ENCODE results near the gene BSDC1. TPM values are rescaled to one million over a fixed set of nuclear protein-coding genes. Genes with fewer than 3 reads are reported as not detected.

BSDC1 gene
- total RNA-seq, 4 donors from 2014 or later, result 96.0 to 140 (median 120) TPM

DNA sequence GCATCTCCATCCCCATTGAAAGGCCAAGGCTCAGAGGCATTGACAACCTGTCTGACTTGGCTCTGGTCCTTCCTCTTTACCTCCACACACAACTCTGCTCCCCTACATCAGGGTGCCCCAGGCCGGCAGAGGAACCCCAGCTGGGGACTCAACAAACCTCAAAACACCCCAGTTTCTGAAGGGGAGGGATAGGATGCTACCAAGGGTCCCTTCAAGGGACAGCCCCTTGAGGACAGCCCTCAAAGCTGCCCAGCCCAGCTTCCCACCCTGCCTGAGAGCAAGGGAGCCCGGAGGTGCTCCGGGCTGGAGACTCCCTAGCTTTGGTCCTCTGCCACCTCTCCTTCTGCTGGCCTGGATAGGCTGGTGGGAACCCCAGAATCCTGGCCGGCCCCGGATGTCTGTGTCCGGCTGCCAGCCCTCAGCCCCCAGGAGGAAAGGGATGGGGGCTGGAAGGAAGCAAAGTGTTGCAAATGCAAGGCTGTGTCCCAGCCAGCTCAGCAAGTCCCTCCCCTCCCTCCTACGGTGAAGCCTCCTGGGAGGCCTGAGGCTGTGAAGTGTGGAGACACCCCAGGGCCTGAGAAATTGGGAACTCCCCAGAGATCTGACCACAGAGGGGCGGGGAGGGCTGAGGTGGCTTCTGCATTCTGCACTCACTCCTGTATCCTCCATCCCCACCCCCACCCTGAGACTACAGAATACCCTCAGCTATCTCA, 57.1 kb downstream of the BSDC1 start:
- TF ChIP-seq POLR2AphosphoS5 (IDR thresholded peaks at IDR 0.05) (no peak), EP300 (IDR thresholded peaks at IDR 0.05) (no peak), POLR2A (IDR thresholded peaks at IDR 0.05) (no peak)
- peaks cover 75% of the 10 kb centered on the region for H3K4me1 ChIP-seq
- H3K27me3 ChIP-seq, result no peaks in the 10 kb centered on the region
- no peak overlapping the region for H3K27ac ChIP-seq
- no peak overlapping the region for H3K4me3 ChIP-seq
- H3K9me3 ChIP-seq, result no peaks in the 10 kb centered on the region
- H3K36me3 ChIP-seq, result peaks cover 9% of the 10 kb centered on the region
- no peak for DNase-seq (ENCODE audit: low spot score in 2 of 2)
- 39% methylated on average over 3 of the region's 8 CpGs for WGBS

DNA sequence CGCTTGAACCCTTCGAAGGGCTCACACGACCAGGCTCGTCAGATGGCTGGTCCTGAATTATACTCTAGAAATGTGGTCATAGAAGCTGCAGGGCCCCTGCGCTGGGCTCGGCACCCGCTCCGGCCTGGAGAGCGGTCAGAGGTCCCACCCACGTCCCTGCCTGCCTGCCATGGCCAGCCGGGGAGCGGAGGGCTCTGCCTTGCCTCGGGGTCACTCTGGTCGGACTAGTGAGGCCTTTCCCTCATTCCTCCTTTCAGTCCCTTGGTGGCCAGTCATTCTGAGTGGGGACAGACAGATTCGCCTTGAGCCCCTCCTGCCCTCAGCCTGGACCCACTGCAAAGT, 57.7 kb downstream of the BSDC1 start:
- Histone ChIP-seq H3K4me1 (peaks cover 75% of the 10 kb centered on the region), H3K4me3 (peak overlapping the region; percentile 86), H3K27me3 (no peaks in the 10 kb centered on the region), H3K9me3 (no peaks in the 10 kb centered on the region), H3K36me3 (peaks cover 13% of the 10 kb centered on the region), H3K27ac (no peak overlapping the region)
- TF ChIP-seq, protein P1, sequence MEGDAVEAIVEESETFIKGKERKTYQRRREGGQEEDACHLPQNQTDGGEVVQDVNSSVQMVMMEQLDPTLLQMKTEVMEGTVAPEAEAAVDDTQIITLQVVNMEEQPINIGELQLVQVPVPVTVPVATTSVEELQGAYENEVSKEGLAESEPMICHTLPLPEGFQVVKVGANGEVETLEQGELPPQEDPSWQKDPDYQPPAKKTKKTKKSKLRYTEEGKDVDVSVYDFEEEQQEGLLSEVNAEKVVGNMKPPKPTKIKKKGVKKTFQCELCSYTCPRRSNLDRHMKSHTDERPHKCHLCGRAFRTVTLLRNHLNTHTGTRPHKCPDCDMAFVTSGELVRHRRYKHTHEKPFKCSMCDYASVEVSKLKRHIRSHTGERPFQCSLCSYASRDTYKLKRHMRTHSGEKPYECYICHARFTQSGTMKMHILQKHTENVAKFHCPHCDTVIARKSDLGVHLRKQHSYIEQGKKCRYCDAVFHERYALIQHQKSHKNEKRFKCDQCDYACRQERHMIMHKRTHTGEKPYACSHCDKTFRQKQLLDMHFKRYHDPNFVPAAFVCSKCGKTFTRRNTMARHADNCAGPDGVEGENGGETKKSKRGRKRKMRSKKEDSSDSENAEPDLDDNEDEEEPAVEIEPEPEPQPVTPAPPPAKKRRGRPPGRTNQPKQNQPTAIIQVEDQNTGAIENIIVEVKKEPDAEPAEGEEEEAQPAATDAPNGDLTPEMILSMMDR (IDR thresholded peaks at IDR 0.05), result no peak
- TF ChIP-seq POLR2A (IDR thresholded peaks at IDR 0.05) (no peak), POLR2AphosphoS5 (IDR thresholded peaks at IDR 0.05) (no peak), EP300 (IDR thresholded peaks at IDR 0.05) (no peak)
- WGBS, result 55% methylated on average over 13 of the region's 15 CpGs
- no peak for DNase-seq (ENCODE audit: low spot score in 2 of 2)

DNA sequence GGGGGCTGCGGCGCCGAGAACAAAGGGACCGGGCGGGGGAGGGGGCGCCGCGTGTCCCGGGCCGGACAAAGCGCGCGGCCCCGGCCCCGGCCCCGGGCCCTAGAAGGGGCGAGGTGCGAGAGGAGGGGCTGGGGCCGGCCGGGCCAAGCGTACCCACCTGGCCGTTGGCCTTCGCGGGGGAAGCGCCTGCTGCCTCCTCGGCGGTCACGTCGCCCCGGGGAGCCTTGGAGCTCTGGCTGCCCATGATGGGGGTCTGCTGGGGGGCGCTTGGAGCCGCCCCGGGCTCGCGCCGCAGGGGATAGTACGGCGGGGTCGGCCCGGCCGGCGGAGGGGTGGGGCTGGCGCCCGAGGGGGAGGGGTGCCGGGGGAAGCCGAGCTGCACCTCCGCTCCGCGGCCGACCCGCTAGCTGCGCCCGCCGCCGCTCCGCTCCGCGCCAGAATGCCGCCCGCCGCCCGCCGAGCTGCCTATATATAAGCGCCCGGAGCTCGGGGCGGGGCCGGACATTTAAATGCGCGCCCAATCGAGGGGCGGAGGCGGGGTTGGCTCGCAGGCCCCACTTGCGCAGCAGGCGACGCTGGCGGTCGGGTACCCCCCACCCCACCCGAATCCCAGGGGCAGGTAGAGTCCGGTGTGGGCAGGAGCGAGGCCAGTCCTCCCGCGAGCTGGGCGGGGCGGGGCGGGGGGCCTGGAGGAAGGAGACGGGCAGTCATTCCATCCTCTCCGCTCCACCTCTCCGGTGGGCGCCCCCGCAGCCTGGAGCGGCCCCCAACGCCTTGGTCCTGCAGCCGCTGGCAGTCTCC, 58.3 kb downstream of the BSDC1 start, which contains the start of gene MARCKSL1:
MARCKSL1 (minus strand) TSS at position 444 of the 801 bp plus-strand sequence; CDS start at position 244, 200 bp downstream.
- 3% methylated on average over 12 of the region's 95 CpGs for WGBS
- TF ChIP-seq POLR2AphosphoS5 (IDR thresholded peaks at IDR 0.05), result peak in 1 of 3 donors; percentile 22
- TF ChIP-seq, protein P1 (IDR thresholded peaks at IDR 0.05), result no peak
- TF ChIP-seq EP300 (IDR thresholded peaks at IDR 0.05), result no peak
- peak; percentile 32 to 79 for TF ChIP-seq POLR2A (IDR thresholded peaks at IDR 0.05)
- DNase-seq (ENCODE audit: low spot score in 2 of 2), result peak; percentile 81 to 93
- Histone ChIP-seq H3K27ac (peak within 1 kb of the TSS; percentile 81), H3K27me3 (no peaks in the 10 kb centered on the region), H3K4me3 (peak within 1 kb of the TSS; percentile 86), H3K36me3 (peaks cover 19% of the 10 kb centered on the region), H3K9me3 (no peaks in the 10 kb centered on the region), H3K4me1 (peaks cover 76% of the 10 kb centered on the region)

DNA sequence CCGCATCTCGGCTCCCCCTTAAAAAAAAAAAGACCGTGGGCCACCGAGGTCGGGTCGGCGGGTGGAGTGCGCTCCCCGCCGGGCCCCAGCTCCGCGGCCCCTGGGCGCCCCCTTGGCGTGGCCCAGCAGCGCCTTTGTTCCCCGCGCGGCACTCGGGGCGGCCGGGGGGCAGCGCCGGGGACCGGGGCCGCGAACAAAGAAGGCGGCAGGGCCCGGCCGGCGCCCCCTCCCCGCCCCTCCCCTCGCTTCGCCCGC, 58.8 kb downstream of the BSDC1 start:
- no peaks in the 10 kb centered on the region for H3K9me3 ChIP-seq
- H3K4me3 ChIP-seq, result peak overlapping the region; percentile 86
- H3K27ac ChIP-seq, result peak overlapping the region; percentile 81
- 2% methylated on average over 17 of the region's 34 CpGs for WGBS
- TF ChIP-seq POLR2AphosphoS5 (IDR thresholded peaks at IDR 0.05), result no peak
- TF ChIP-seq EP300 (IDR thresholded peaks at IDR 0.05), result no peak
- no peak for TF ChIP-seq POLR2A (IDR thresholded peaks at IDR 0.05)
- TF ChIP-seq, protein P1 (IDR thresholded peaks at IDR 0.05), result no peak
- no peaks in the 10 kb centered on the region for H3K27me3 ChIP-seq
- peaks cover 24% of the 10 kb centered on the region for H3K36me3 ChIP-seq
- no peak for DNase-seq (ENCODE audit: low spot score in 2 of 2)
- peaks cover 76% of the 10 kb centered on the region for H3K4me1 ChIP-seq

DNA sequence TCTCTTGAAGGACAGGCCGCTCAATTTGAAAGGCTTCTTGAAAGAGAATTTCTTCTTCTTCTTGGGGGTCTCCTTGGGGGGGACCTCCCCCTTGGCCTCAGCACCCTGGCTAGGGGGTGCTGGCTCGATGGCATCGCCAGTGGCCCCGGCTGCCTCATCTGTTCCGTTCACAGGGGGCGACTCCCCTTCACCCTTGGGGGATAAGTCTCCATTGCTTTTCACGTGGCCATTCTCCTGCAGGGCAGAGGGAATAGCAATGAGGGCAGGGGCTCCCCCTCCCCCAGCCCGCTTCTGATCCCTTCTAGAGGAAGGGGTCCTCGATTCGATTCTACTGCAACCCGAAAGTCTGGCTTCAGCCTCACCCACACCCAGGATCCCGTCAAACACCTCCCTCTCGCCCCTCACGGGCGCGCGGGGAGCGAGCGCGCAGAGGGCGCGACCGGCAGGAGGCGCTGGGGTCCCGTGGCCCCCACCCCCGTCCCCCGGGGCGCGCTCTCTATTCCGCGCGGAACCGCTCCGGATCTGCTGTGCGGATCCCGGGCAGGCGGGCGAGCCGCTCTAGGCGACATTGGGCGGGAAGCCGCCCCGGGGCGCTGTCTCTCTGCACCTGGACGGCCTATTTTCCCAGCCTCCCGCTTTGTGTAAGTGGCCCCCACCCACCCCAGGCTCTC, 59.2 kb downstream of the BSDC1 start:
- no peak for DNase-seq (ENCODE audit: low spot score in 2 of 2)
- Histone ChIP-seq H3K27ac (peak overlapping the region; percentile 81), H3K4me1 (peaks cover 76% of the 10 kb centered on the region), H3K9me3 (no peaks in the 10 kb centered on the region), H3K27me3 (no peaks in the 10 kb centered on the region), H3K36me3 (peaks cover 29% of the 10 kb centered on the region), H3K4me3 (peak overlapping the region; percentile 86)
- WGBS, result 46% methylated on average over 7 of the region's 46 CpGs
- TF ChIP-seq POLR2AphosphoS5 (IDR thresholded peaks at IDR 0.05), result no peak
- TF ChIP-seq, protein P1 (IDR thresholded peaks at IDR 0.05), result peak in 1 of 2 donors; percentile 77

Measured in suprapubic skin (tissue), 4 donors.